Ishikawa (cell line): ENCODE data around the gene CAST.

ENCODE experiments used
- CREB1 ChIP-seq: IDR thresholded peaks from 2 replicates; pipeline ENCODE4 v1.6.1; 2012; ENCODE audit warnings: low read depth
- EP300 ChIP-seq: IDR thresholded peaks from 2 replicates; pipeline ENCODE4 v1.6.1; 2012; ENCODE audit warnings: borderline replicate concordance
- MAX ChIP-seq: IDR thresholded peaks from 2 replicates; pipeline ENCODE4 v1.6.1; 2012
- NFIC ChIP-seq: IDR thresholded peaks from 2 replicates; pipeline ENCODE4 v1.6.1; 2012
- RAD21 ChIP-seq: IDR thresholded peaks from 2 replicates; pipeline ENCODE4 v1.6.1; 2012; ENCODE audit warnings: low read depth
- REST ChIP-seq: IDR thresholded peaks from 2 replicates; pipeline ENCODE4 v1.6.1; 2012; ENCODE audit warnings: low read depth, mild to moderate bottlenecking
- TEAD4 ChIP-seq: IDR thresholded peaks from 2 replicates; pipeline ENCODE4 v1.6.1; 2012
- YY1 ChIP-seq: IDR thresholded peaks from 2 replicates; pipeline ENCODE4 v1.6.1; 2012; ENCODE audit warnings: low read depth

GRCh38 chr5:96690861-96691260, 28.7 kb downstream of the CAST start:
- TF ChIP-seq TEAD4 (no peak), NFIC (no peak), REST (no peak), EP300 (no peak), RAD21 (no peak), MAX (no peak), CREB1 (no peak), YY1 (no peak)
